MM.1S (cell line): ENCODE data around the gene CXCL17.

Experiments
- DNase-seq: peaks from one replicate; pipeline ENCODE4 v3.0.0-alpha.2; 2015
- H2AFZ ChIP-seq: fragments of 300-600 bp; sonication (generic); 2 replicates; pipeline ENCODE4 v1.6.0; 2016; ENCODE audit warnings: antibody characterized with exemption, low read length
- H3F3A ChIP-seq: fragments of 300-600 bp; sonication (generic); 2 replicates; pipeline ENCODE4 v1.6.1; 2016; ENCODE audit warnings: mild to moderate bottlenecking, antibody characterized with exemption, low read length, moderate library complexity, mixed read lengths; ENCODE audit not compliant: insufficient read depth
- H3K27ac ChIP-seq: fragments of 300-600 bp; sonication (generic); 2 replicates; pipeline ENCODE4 v1.5.1; 2016; ENCODE audit warnings: mild to moderate bottlenecking, low read length
- H3K27me3 ChIP-seq: fragments of 300-600 bp; sonication (generic); replicated peaks from 2 replicates; pipeline ENCODE4 v1.6.0; 2016; ENCODE audit warnings: low read length; ENCODE audit not compliant: insufficient read depth
- H3K36me3 ChIP-seq: fragments of 300-600 bp; sonication (generic); replicated peaks from 2 replicates; pipeline ENCODE4 v1.6.1; 2016; ENCODE audit warnings: mild to moderate bottlenecking, low read length, mixed read lengths; ENCODE audit not compliant: insufficient read depth
- H3K4me1 ChIP-seq: fragments of 300-600 bp; sonication (generic); 2 replicates; pipeline ENCODE4 v1.6.1; 2016; ENCODE audit warnings: low read length, mixed read lengths
- H3K4me2 ChIP-seq: fragments of 300-600 bp; sonication (generic); 2 replicates; pipeline ENCODE4 v1.6.0; 2016; ENCODE audit warnings: low read depth, low read length
- H3K4me3 ChIP-seq: fragments of 300-600 bp; sonication (generic); 2 replicates; pipeline ENCODE4 v1.5.1; 2016; ENCODE audit warnings: low read length, mixed read lengths
- H3K79me2 ChIP-seq: fragments of 300-600 bp; sonication (generic); 2 replicates; pipeline ENCODE4 v1.6.1; 2016; ENCODE audit warnings: mixed run types, low read length, mixed read lengths
- H3K9ac ChIP-seq: fragments of 300-600 bp; sonication (generic); 2 replicates; pipeline ENCODE4 v1.6.1; 2016; ENCODE audit warnings: low read length, mixed read lengths
- H3K9me2 ChIP-seq: fragments of 300-600 bp; sonication (generic); replicated peaks from 2 replicates; pipeline ENCODE4 v1.6.1; 2016; ENCODE audit warnings: mild to moderate bottlenecking, low read length, mixed read lengths; ENCODE audit not compliant: insufficient read depth
- H3K9me3 ChIP-seq: fragments of 300-600 bp; sonication (generic); replicated peaks from 2 replicates; pipeline ENCODE4 v1.6.1; 2016; ENCODE audit warnings: mild to moderate bottlenecking, low read length, mixed read lengths; ENCODE audit not compliant: insufficient read depth
- H4K20me1 ChIP-seq: fragments of 300-600 bp; sonication (generic); 2 replicates; pipeline ENCODE4 v1.6.1; 2016; ENCODE audit warnings: mild to moderate bottlenecking, low read length, moderate library complexity, mixed read lengths; ENCODE audit not compliant: insufficient read depth
- EZH2 ChIP-seq: fragments of 300-600 bp; sonication (generic); optimal IDR thresholded peaks from 2 replicates; pipeline ENCODE3; 2017; ENCODE audit warnings: low read depth, mild to moderate bottlenecking, antibody characterized with exemption, low read length, mixed read lengths
- EZH2phosphoT487 ChIP-seq: fragments of 300-600 bp; sonication (generic); IDR thresholded peaks from 2 replicates; pipeline ENCODE4 v1.6.1; 2018; ENCODE audit warnings: antibody characterized with exemption, low read length
- TF ChIP-seq, protein P1 (sequence below): fragments of 300-600 bp; sonication (generic); IDR thresholded peaks from 2 replicates; pipeline ENCODE4 v1.5.1; 2016; ENCODE audit warnings: antibody characterized with exemption, low read length, mixed read lengths

Gene CXCL17

GRCh38 chr19:42412661-42413076, 30.1 kb downstream of the CXCL17 start:
- H3K36me3 ChIP-seq = no peaks in the 10 kb centered on the region; the same call in 1 of the 2 replicates
- no peaks in the 10 kb centered on the region for H3K4me1 ChIP-seq
- no peaks in the 10 kb centered on the region for H3K9me2 ChIP-seq
- DNase-seq = no peak
- H3K9me3 ChIP-seq = no peaks in the 10 kb centered on the region
- no peak overlapping the region for H3K9ac ChIP-seq
- no peak overlapping the region for H3K4me3 ChIP-seq
- no peaks in the 10 kb centered on the region for H3K79me2 ChIP-seq
- no peak overlapping the region for H3K4me2 ChIP-seq
- H3K27ac ChIP-seq = no peak overlapping the region
- no peaks in the 10 kb centered on the region for H3K27me3 ChIP-seq
- no peak for TF ChIP-seq EZH2phosphoT487
- TF ChIP-seq, protein P1, sequence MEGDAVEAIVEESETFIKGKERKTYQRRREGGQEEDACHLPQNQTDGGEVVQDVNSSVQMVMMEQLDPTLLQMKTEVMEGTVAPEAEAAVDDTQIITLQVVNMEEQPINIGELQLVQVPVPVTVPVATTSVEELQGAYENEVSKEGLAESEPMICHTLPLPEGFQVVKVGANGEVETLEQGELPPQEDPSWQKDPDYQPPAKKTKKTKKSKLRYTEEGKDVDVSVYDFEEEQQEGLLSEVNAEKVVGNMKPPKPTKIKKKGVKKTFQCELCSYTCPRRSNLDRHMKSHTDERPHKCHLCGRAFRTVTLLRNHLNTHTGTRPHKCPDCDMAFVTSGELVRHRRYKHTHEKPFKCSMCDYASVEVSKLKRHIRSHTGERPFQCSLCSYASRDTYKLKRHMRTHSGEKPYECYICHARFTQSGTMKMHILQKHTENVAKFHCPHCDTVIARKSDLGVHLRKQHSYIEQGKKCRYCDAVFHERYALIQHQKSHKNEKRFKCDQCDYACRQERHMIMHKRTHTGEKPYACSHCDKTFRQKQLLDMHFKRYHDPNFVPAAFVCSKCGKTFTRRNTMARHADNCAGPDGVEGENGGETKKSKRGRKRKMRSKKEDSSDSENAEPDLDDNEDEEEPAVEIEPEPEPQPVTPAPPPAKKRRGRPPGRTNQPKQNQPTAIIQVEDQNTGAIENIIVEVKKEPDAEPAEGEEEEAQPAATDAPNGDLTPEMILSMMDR = no peak
- TF ChIP-seq EZH2 = no peak
- H3F3A ChIP-seq = no peaks in the 10 kb centered on the region
- no peak overlapping the region for H2AFZ ChIP-seq
- H4K20me1 ChIP-seq = no peaks in the 10 kb centered on the region

DNA sequence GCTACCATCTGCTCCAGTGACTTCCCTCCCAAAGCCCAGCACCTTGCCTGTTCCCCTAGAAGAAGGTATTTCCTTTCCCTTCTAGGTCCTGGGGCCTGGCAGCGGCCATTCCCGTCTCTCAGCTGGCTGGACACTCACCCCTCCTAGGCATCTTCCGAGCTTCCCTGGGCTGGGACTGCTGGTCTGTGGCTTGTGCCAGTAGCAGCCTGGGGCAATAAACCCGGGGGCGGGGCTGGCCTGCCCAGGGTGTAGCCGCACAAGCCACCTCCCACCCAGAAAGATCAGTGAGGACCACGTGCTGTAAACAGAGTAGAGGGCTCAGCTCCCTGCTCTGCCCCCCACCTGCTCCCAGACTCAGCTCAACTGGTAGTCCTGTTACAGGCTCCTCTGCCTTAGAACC, 30.5 kb downstream of the CXCL17 start:
- Histone ChIP-seq H3K27me3 (no peaks in the 10 kb centered on the region), H3K79me2 (no peaks in the 10 kb centered on the region), H4K20me1 (no peaks in the 10 kb centered on the region), H3K4me2 (no peak overlapping the region), H3K4me1 (no peaks in the 10 kb centered on the region), H3K36me3 (no peaks in the 10 kb centered on the region; the same call in 1 of the 2 replicates), H2AFZ (no peak overlapping the region), H3F3A (no peaks in the 10 kb centered on the region), H3K9ac (no peak overlapping the region), H3K27ac (no peak overlapping the region), H3K9me2 (no peaks in the 10 kb centered on the region), H3K4me3 (no peak overlapping the region), H3K9me3 (no peaks in the 10 kb centered on the region)
- TF ChIP-seq, protein P1 = no peak
- TF ChIP-seq EZH2phosphoT487 = no peak
- no peak for TF ChIP-seq EZH2
- no peak for DNase-seq

- no peak overlapping the region for H2AFZ ChIP-seq
- H3K4me3 ChIP-seq = no peak overlapping the region
- TF ChIP-seq, protein P1 = no peak
- no peaks in the 10 kb centered on the region for H4K20me1 ChIP-seq
- H3K4me2 ChIP-seq = no peak overlapping the region
- H3K27me3 ChIP-seq = no peaks in the 10 kb centered on the region
- no peaks in the 10 kb centered on the region for H3K79me2 ChIP-seq
- H3K9ac ChIP-seq = no peak overlapping the region
- H3F3A ChIP-seq = no peaks in the 10 kb centered on the region
- H3K27ac ChIP-seq = no peak overlapping the region
- no peak for DNase-seq
- H3K36me3 ChIP-seq = no peaks in the 10 kb centered on the region; the same call in 1 of the 2 replicates
- H3K9me3 ChIP-seq = no peaks in the 10 kb centered on the region
- no peaks in the 10 kb centered on the region for H3K9me2 ChIP-seq
- no peaks in the 10 kb centered on the region for H3K4me1 ChIP-seq
Observed at GRCh38 chr19:42411581-42412178, 31.1 kb downstream of the CXCL17 start.
